Activated CD8-positive, alpha-beta memory T cell treated with anti-CD3 and anti-CD28 coated beads, Interleukin-2, amount 50 U/mL, for 1 hour (primary cell): ENCODE measurements around the gene PPTC7.
"Not testable (repeated sequence)": the region's sequence is repeated elsewhere in the genome, so short reads cannot be mapped to it uniquely, and the experiment has no call there.

ENCODE experiments used
- DNase-seq: peaks from one replicate; pipeline ENCODE4 v3.0.0-alpha.2; 2020; ENCODE audit errors: extremely low read depth

The PPTC7 gene

DNA sequence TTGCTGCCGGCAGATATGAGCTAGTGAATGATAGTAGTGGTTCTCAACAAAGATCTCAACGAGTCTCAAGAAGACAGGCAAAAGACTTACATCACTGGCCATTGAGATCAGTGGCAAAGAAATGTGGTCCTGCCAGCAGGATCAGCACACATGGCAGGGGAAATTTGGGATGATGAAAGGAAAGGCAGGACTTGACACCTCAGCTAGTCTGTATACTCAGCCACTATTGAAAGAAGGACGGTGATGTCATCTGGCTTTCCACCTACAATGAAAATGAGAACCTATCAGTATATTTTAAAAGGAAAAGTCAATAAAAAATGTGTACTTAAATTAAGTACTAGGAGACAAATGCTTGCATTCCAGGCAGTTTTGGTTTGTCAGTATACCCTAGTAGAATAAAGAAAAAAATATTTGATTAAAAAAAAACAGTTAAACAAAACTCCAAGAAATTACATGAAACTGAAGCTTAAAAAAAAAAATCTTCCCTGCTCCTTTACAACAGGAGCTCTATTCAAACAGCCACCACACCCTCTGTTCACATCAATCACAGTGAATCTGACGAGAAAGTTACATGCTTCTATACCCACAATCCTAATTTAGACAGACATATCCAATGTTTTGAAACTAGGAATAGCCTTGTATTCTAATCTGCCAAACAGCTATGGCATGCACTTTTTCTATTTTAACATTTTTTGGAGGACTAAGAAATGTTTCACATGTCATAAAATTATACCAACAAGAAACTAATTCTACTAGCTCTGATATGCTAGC lies 46.1 kb downstream of the PPTC7 start:
- DNase-seq, result no peak

DNA sequence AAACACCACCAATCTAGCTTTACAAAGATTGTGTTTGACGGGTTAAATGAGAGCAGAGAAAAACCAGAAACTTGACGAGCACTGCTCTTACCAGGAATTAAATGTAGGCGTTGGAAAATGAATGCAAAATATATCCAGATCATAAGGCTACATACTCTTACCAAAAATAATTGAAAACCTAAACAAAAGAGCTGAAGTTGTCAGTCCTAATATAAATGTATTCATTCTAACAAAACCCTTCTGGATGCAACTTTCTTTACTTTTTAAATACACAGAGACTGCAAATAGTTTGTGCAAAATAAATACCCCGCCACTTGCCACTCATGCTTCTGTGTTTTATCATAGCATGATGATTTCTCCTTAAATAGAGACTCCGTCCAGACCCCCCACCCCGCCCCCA lies 48.3 kb downstream of the PPTC7 start:
- DNase-seq, result no peak

DNA sequence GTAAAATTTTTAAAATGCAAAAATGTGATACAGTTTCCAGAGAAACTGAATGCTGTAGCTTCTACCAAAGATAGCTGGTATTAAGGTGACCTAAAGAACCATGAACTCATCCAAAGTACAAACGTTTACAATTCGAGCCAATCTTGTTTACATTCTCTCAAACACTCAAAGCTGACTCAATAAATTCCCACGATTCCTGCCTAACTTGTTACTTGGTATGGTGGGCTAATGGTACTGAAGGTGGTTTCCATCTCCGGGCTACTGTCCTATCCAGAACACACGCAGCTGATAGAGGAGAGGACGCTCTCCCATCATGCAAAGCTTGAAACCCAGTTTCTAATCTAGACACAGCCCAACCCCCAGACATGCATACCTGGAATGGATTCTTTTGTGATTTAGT lies 49.5 kb downstream of the PPTC7 start:
- no peak for DNase-seq

DNA sequence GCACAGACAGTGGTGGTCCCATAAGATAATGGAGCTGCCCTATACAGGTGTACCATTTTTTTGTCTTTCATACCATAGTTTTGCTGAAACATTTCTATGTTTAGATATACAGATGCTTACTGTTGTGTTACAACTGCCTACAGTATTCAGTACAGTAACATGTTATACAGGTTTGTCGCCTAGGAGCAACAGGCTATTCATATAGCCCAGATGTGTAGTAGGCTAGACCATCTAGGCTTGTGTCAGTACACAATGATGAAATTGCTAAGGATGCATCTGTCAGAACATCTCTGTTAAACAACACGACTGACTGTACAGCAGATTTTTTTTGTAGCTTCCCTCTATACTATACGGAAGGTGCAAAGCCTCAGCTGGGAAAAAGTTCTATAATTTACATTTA lies 50.5 kb downstream of the PPTC7 start:
- no peak for DNase-seq

DNA sequence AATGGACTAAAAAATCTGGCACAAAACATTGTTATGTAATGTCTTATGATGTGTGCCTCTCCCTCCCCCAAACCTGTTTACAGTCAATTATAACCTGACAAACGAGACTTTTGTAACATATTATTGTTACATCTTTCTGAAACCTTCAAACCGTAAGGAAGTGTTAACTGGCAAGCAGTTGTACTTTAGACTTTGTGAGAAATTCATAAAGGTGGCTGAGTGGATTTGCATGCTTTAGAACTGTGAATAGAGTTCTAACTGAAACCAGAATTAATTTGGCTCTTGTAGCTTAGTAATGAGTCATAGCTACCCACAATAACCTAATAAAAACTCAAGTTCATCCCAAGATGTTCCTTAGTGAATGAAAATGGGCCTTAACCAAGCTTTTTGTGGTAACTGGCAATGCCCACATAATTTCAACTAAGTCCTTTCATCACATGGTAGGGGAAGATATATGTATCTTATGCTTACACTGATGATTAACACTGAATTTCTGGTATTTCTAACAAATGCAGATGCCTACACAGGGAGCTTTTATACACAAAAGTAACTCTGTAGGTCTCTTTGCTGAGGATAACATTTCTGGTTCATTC lies 51.3 kb downstream of the PPTC7 start:
- no peak for DNase-seq

DNA sequence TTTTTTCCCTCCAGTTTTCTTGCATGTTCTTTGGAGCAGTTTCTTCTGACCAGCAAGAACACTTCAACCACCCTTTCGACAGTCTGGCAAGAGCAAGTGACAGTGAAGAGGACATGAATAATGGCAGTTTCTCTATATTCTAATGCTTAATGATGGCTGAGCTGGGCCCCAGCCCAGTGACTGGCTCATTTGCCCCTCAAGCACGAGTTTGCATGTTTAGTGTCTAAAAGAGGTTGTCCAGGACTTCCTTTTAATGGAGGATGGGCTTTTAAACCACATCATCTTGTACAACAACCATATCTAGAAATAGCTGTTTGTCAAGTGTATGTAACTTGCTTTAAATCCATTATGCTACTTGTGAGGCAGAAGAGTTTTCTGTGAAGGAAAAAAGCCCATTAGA lies 52.6 kb downstream of the PPTC7 start:
- DNase-seq, result no peak

DNA sequence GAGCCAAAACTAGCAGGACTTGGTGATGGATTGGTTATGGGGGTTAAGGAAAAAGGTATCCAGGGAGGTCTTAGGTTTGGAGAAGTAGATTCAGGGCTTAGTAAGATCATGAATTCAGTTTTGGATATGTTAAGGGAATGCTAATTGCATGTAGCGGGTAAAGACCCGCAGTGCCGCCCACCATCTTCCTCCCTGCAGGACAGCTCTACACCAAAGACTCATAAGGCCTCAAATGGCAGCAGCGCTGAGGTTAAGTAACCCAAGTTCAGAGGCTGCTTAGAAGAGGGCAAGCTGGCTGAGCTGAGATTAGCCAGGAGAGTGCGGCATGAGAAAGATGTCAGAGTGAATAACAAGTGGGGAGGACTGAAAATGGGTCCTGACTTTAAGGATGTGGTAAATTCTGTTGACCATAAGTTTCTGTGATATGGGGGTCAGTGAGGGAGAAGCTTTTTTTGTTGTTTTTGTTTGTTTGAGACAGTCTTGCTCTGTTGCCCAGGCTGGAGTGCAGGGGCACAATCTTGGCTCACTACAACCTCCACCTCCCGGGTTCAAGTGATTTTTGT lies 54.8 kb downstream of the PPTC7 start:
- no peak for DNase-seq

DNA sequence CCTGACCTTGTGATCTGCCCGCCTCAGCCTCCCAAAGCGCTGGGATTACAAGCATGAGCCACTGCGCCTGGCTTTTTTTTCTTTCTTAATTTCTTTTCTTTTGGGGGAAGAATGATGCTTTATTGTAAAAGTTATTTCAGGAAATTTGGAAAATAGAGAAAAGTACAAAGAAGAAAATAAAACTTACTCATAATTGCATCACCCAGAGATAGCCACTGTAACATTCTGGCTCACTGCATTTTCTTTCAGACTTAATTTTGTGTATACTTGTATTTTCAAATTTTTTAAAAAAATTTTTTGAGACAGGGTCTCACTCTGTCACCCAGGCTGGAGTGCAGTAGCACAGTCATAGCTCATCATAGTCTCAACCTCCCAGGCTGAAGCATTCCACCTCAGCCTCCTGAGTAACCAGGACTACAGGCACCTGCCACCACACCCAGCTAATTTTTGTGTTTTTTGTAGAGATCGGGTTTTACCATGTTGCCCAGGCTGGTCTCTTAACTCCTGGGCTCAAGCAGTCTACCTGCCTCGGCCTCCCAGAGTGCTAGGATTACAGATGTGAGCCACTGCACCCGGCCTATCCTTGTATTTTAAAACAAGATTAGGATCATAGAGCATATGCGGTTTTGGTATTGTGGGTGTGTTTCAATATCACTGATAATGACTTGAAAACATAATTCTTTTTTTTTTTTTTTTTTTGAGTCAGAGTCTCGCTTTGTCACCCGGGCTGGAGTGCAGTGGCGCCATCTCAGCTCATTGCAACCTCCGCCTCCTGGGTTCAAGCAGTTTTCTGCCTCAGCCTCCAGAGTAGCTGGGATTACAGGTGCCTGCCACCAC lies 62.0 kb downstream of the PPTC7 start:
- DNase-seq, result not testable (repeated sequence)

DNA sequence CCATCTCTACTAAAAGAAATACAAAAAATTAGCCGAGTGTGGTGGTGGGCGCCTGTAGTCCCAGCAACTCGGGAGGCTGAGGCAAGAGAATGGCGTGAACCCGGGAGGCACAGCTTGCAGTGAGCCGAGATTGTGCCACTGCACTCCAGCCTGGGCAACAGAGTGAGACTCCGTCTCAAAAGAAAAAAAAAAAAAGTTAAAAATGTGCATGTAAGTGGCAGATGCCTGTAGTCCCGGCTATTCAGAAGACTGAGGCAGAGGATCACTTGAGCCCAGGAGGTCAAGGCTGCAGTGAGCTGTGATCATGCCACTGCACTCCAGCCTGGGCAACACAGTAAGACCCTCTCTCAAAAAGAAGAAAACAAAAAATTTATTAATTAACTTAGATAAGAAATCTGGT lies 65.1 kb downstream of the PPTC7 start:
- not testable (repeated sequence) for DNase-seq

DNA sequence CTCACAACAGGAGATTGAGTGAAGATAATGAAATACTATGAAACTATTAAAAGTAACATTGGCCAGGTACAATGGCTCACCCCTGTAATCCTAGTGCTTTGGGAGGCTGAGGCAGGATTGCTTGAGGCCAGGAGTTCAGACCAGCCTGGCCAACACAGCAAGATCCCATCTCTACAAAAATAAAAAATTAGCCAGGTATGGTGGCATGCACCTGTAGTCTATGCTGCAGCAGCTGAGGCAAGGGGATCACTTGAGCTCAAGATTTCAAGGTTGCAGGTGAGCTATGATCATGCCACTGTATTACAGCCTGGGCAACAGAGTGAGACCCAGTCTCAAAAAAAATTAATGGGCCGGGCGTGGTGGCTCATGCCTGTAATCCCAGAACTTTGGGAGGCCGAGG lies 66.1 kb downstream of the PPTC7 start:
- DNase-seq, result no peak

DNA sequence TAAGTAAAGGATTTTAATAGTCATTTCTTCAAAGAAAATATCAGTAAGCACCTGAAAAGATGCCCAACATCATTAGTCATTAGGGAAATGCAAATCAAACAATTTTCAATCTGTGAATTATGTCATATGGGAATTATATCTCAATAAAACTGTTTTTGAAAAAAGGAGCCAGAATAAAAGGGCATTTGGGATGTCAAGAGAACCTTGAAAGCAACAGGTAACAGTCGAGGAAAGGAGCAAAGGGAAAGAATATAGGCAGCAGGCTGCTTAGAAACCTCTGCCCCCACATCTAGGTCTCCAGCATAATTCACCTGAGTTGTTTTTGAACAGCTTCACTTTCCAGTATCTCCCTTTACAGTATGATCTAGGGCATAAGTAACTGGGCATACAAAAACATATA lies 68.8 kb downstream of the PPTC7 start:
- DNase-seq, result no peak

DNA sequence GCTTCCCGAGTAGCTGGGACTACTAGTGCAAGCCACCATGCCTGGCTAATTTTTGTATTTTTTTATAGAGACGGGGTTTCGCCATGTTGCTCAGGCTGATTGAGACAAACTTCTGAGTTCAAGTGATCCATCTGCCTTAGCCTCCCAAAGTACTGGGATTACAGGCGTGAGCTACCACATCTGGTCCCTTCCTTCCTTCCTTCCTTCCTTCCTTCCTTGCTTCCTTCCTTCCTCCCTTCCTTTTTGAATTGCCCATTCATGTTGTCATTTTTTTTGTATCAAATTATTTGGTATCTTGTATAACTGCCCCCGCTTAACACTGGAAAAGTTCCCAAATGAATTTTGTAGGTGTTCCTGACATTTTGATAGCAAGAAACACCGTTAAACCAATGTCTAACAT lies 69.3 kb downstream of the PPTC7 start:
- DNase-seq, result no peak

DNA sequence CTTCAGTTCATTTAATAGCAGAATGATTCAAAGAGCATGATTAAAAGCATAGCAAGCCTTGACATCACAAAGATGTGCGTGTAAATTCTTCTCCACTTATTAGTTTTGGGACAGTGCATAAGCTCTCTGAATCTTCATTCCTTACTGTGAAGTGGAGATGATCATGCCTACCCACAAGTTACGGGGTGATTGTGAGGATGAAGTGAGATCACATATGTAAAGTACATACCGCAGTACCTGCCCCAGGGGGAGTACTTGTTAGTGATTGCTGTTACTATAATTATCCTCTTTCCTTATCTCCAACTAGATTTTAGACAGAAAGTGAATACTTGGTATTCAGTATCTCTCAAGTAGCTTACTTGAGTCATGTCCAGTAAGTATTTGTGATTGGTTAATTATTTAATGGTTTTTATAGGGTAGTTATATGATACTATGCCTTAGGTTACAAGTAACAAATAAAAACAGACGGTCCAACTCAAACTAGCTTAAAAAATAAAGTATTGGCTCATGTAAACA lies 75.0 kb downstream of the PPTC7 start:
- no peak for DNase-seq

DNA sequence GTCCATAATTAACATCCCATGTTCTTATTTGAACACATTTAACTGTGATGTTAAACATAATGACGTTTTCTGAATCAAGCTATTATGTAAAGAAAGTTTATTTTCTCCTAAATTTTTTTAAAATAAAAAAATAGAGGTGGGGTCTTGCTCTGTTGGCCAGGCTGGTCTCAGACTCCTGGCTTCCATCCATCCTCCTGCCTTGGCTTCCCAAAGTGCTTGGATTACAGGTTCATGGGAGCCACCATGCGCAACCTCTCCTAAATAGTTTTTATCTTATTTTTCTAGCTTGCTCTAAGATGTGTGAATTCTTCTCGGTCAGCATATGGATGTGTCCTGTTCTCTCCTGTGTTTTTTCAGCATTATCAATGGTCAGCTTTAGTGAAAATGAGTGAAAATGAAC lies 77.8 kb downstream of the PPTC7 start:
- DNase-seq, result no peak

DNA sequence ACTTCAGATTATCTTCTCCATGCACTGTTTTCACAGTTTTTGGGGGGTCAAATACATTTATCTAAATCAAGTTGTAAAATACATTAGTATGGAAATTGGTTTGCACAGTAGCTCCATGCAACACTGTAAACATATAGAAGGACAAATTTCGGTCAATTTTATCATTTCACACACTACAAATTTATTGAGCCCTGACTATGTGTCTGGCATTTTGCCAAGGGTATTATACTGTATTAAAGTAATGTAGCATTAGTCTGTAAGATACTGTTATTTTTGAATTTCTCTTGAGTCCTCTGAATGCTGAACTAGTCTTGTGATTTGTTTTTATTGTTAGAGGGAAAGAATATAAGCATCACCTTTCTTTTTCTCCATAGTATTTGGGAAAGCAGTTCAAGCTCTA lies 79.7 kb downstream of the PPTC7 start:
- DNase-seq, result no peak

DNA sequence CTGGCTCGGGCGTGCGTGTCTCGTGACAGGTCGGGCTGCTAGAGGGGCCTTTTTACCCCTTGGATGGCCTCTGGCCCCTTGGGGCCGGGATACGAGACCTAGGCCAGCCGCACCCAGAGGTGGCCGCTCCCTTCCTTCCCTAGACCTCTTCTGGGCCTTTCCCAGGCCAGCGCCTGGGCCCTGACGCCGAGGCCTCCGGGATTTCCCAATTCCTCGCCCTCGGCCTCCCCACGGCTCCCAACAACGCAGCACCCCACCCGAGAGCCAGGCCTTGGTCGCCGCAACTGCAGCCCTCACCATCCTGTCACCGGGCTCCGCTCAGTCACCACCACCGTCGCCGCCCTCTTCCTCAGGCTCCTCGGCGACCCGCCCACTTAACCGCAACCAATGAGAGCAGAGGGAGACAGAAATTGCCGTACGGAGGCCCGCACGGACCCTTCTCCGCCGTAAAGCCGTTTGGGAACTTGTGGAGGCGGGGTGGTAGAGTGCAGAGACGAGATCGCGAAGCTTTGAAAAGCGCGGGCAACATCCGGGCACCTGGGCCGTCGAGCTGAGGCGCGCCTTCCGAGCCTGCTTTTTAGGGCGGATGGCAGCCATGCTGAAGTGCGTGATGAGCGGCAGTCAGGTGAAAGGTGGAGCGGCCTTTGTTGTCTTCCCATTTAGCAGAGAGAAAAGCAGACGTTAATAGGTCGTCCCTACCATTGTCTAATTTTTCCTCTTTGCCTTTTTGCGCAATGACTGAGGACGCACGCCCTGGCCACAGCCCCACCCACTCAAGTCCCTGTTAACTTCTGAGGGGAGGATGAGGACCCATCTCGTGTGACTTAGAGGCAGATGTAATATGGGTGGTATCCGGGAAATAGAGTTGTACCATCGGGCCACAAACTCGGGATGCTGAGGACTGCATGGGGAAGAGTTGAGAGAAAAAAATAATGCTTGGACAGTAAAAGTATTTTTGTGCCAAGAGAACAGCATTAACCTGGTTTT lies 81.1 kb downstream of the PPTC7 start, which contains the start of the genes RAD9B and VPS29:
Gene RAD9B, plus strand, starts transcription at position 580 of the 987 bp plus-strand sequence. Its CDS starts 7 bp downstream, at position 587.
Gene VPS29, minus strand, starts transcription at position 360 of the 987 bp plus-strand sequence. Its CDS starts 60 bp downstream, at position 300.
- peak; percentile 98 for DNase-seq

DNA sequence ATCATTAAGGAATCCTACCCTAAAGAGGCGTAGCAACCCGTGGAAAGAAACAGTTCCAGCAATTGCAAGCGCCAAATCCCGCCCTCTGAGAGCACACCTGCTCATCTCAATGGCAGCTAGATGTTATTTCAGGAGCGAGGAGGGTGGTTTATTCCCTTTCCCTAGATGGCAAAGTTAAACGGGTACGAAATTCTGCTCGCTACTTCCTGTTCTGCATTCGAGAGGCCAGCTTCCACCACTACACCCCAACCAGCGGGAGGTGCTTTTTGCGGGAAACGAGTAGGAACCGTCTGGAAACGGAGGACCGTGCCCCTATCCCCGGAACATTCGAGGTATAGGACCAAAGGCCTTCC lies 81.7 kb downstream of the PPTC7 start:
- no peak for DNase-seq

DNA sequence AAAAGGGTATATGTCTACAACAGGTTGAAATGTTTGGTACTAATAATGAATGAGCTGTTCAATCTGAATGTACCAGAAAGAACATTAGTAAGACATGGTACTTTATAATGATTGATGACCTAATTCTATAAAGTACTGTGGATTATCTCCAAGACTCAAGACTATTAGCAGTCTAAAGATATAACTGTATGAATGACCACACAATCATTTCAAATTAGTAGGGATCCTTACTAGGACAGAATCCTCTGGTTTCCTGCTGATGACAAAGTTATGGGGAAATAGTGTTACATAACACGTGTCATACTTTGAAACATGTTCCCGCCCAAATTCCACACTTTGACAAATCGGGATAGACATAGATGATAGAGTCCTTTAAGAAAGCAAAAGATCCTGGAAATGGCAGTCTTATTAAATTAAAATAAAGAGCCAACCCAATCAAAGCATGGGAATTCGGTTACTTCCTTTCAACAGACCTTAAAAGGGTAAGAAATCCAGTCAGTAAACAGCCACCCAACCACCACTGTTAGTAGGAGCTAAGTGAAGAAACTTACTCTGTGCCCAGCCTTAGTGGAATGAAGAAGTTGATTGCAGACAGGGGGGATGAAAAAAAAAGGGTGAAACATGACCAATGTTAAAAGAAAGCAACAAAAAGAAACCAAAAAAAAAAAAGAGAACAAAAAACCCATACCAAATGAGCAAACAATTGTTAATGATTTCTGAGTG lies 84.0 kb downstream of the PPTC7 start:
- no peak for DNase-seq
